OCI-LY7 (cell line): ENCODE data around the gene ACVR1. TPM values are rescaled to one million over a fixed set of nuclear protein-coding genes. Genes with fewer than 3 reads are reported as not detected.

ENCODE experiments used
- BruUV-seq: library from RNA; stranded (reverse); fragments of 400-500 nt; replicated peaks from 2 replicates; lab custom pipeline; 2021; lab: Mats Ljungman, UMichigan
- CTCF ChIA-PET: fragments of 300-600 bp; sonication (Branson Sonifier 250); formaldehyde crosslinking; loops from one replicate; lab custom pipeline; 2022; ENCODE audit warnings: antibody characterized with exemption; ENCODE audit not compliant: unreplicated experiment; lab: Charles Lee
- POLR2A ChIA-PET: fragments of 300-600 bp; sonication (Branson Sonifier 250); formaldehyde crosslinking; loops from one replicate; lab custom pipeline; 2022; ENCODE audit warnings: antibody characterized with exemption; lab: Charles Lee
- DNase-seq: peaks from one replicate; pipeline ENCODE4 v3.0.0-alpha.2; 2015; ENCODE audit warnings: low spot score
- H2AFZ ChIP-seq: fragments of 200-600 bp; sonication (generic), shearing (Covaris generic); 2 replicates; pipeline ENCODE4 v1.6.1; 2014; ENCODE audit warnings: mild to moderate bottlenecking, antibody characterized with exemption, low read length, moderate library complexity
- H3K27ac ChIP-seq: fragments of 200-600 bp; sonication (generic); 2 replicates; pipeline ENCODE4 v1.5.1; 2014; ENCODE audit warnings: mixed run types, low read depth, mild to moderate bottlenecking, moderate library complexity, low read length, inconsistent platforms; ENCODE audit not compliant: poor library complexity, severe bottlenecking
- H3K36me3 ChIP-seq: fragments of 200-600 bp; sonication (generic); 2 replicates; pipeline ENCODE4 v1.6.1; 2014; ENCODE audit warnings: mild to moderate bottlenecking, antibody characterized with exemption, low read length, moderate library complexity, mixed read lengths; ENCODE audit not compliant: insufficient read depth
- H3K4me1 ChIP-seq: fragments of 200-600 bp; sonication (generic); 2 replicates; pipeline ENCODE4 v1.5.1; 2014; ENCODE audit warnings: mild to moderate bottlenecking, low read length; ENCODE audit not compliant: insufficient read depth, poor library complexity, severe bottlenecking
- H3K4me2 ChIP-seq: fragments of 200-600 bp; sonication (generic); 2 replicates; pipeline ENCODE4 v1.6.1; 2014; ENCODE audit warnings: mild to moderate bottlenecking, low read length
- H3K4me3 ChIP-seq: fragments of 200-600 bp; sonication (generic); 2 replicates; pipeline ENCODE4 v1.5.1; 2014; ENCODE audit warnings: mild to moderate bottlenecking, low read depth, low read length; ENCODE audit not compliant: poor library complexity, severe bottlenecking
- H3K79me2 ChIP-seq: fragments of 200-600 bp; sonication (generic); 2 replicates; pipeline ENCODE4 v1.6.1; 2016; ENCODE audit warnings: low read depth, mild to moderate bottlenecking, low read length, moderate library complexity, mixed read lengths; ENCODE audit not compliant: insufficient read depth
- H3K9me2 ChIP-seq: fragments of 200-600 bp; sonication (generic); 2 replicates; pipeline ENCODE4 v1.6.1; 2016; ENCODE audit warnings: mild to moderate bottlenecking, low read length, mixed read lengths; ENCODE audit not compliant: insufficient read depth
- H3K9me3 ChIP-seq: fragments of 200-600 bp; sonication (generic); 2 replicates; pipeline ENCODE4 v1.6.1; 2014; ENCODE audit warnings: mild to moderate bottlenecking, mixed run types, low read length, mixed read lengths
- H4K20me1 ChIP-seq: fragments of 200-600 bp; sonication (generic); 2 replicates; pipeline ENCODE4 v1.6.1; 2014; ENCODE audit warnings: mild to moderate bottlenecking, antibody characterized with exemption, low read length, moderate library complexity, mixed read lengths; ENCODE audit not compliant: insufficient read depth
- CTCF ChIP-seq: fragments of 200-600 bp; sonication (generic); conservative IDR thresholded peaks from 2 replicates; pipeline ENCODE4 v1.5.1; 2014; ENCODE audit warnings: mild to moderate bottlenecking, antibody characterized with exemption, low read length, moderate library complexity, mixed read lengths
- EZH2phosphoT487 ChIP-seq: fragments of 200-600 bp; sonication (generic); IDR thresholded peaks from 2 replicates; pipeline ENCODE4 v1.6.1; 2018; ENCODE audit warnings: low read depth, borderline replicate concordance, mild to moderate bottlenecking, mixed run types, antibody characterized with exemption, low read length, moderate library complexity, mixed read lengths
- intact Hi-C: fragments of 100-400 bp; cut with micrococcal nuclease; formaldehyde crosslinking; loops from one replicate; pipeline ENCODE4 v1.10.0; 2022; ENCODE audit not compliant: unreplicated experiment
- total RNA-seq, 2 experiments: library from RNA; depleted of rRNA in 1 of 2; stranded (reverse); fragments of >200 nt in 1 of 2; shearing (Covaris generic) in 1 of 2; gene quantifications; 2 replicates each; pipeline ENCODE4 v1.2.3, GENCODE V29; 2014 to 2022

The ACVR1 gene
- total RNA-seq, 2 experiments from 2014 or later = 0.13 to 3.9 TPM

GRCh38 chr2:157911750-157912149, 35.6 kb upstream of the ACVR1 start:
- H3K9me3 ChIP-seq = no peaks in the 10 kb centered on the region
- no peak overlapping the region for H3K4me2 ChIP-seq
- no peaks in the 10 kb centered on the region for H3K36me3 ChIP-seq
- intact Hi-C loops = no loop called here
- no peak overlapping the region for H3K27ac ChIP-seq
- ChIA-PET CTCF (no interaction called here), POLR2A (interaction anchor here (0.7 kb wide), 2 partner anchors 826 to 1630 kb away, joined by 3 to 4 read pairs; no protein-coding TSS in a partner anchor)
- H4K20me1 ChIP-seq = no peaks in the 10 kb centered on the region
- DNase-seq = no peak
- H3K4me1 ChIP-seq = no peaks in the 10 kb centered on the region
- no peaks in the 10 kb centered on the region for H3K9me2 ChIP-seq
- no peaks in the 10 kb centered on the region for H3K79me2 ChIP-seq
- TF ChIP-seq CTCF (no peak), EZH2phosphoT487 (no peak)
- no peak overlapping the region for H2AFZ ChIP-seq
- no peak overlapping the region for H3K4me3 ChIP-seq
- BruUV-seq = no TSS peak

- Histone ChIP-seq H3K27ac (no peak overlapping the region), H3K36me3 (no peaks in the 10 kb centered on the region), H3K4me2 (no peak overlapping the region), H3K9me2 (no peaks in the 10 kb centered on the region), H3K79me2 (no peaks in the 10 kb centered on the region), H4K20me1 (no peaks in the 10 kb centered on the region), H2AFZ (no peak overlapping the region), H3K9me3 (no peaks in the 10 kb centered on the region), H3K4me3 (no peak overlapping the region), H3K4me1 (no peaks in the 10 kb centered on the region)
- no TSS peak for BruUV-seq
- ChIA-PET CTCF (no interaction called here), POLR2A (interaction anchor here (0.7 kb wide), 1 partner anchor 1631 kb away, joined by 4 read pairs; no protein-coding TSS in a partner anchor)
- intact Hi-C loops = no loop called here
- DNase-seq = no peak
- TF ChIP-seq EZH2phosphoT487 (no peak), CTCF (no peak)
These were observed 35.1 kb upstream of the ACVR1 start for GRCh38 chr2:157911246-157911645.

GRCh38 chr2:157905092-157905491, 29.0 kb upstream of the ACVR1 start:
- Histone ChIP-seq H3K79me2 (no peaks in the 10 kb centered on the region), H3K36me3 (no peaks in the 10 kb centered on the region), H3K4me1 (no peaks in the 10 kb centered on the region), H4K20me1 (no peaks in the 10 kb centered on the region), H3K9me2 (no peaks in the 10 kb centered on the region), H3K9me3 (no peaks in the 10 kb centered on the region), H2AFZ (no peak overlapping the region), H3K4me2 (no peak overlapping the region), H3K27ac (no peak overlapping the region), H3K4me3 (no peak overlapping the region)
- BruUV-seq = no TSS peak
- ChIA-PET POLR2A (interaction anchor here (0.6 to 0.7 kb wide), 2 partner anchors 23 to 111 kb away, joined by 3 to 4 read pairs; no protein-coding TSS in a partner anchor), CTCF (no interaction called here)
- no peak for TF ChIP-seq EZH2phosphoT487
- TF ChIP-seq CTCF = no peak
- DNase-seq = no peak
- intact Hi-C loops = no loop called here
